RCC 7860 (cell line): ENCODE measurements around the gene CEP170B.

Experiments
- DNase-seq: peaks from one replicate; pipeline ENCODE4 v3.0.0-alpha.2; 2015; ENCODE audit warnings: low spot score
- FAIRE-seq: peaks from 2 replicates; lab custom pipeline; 2012; peaks lifted over from hg19 to GRCh38; lab: Jason Lieb, UNC

Gene CEP170B

DNA sequence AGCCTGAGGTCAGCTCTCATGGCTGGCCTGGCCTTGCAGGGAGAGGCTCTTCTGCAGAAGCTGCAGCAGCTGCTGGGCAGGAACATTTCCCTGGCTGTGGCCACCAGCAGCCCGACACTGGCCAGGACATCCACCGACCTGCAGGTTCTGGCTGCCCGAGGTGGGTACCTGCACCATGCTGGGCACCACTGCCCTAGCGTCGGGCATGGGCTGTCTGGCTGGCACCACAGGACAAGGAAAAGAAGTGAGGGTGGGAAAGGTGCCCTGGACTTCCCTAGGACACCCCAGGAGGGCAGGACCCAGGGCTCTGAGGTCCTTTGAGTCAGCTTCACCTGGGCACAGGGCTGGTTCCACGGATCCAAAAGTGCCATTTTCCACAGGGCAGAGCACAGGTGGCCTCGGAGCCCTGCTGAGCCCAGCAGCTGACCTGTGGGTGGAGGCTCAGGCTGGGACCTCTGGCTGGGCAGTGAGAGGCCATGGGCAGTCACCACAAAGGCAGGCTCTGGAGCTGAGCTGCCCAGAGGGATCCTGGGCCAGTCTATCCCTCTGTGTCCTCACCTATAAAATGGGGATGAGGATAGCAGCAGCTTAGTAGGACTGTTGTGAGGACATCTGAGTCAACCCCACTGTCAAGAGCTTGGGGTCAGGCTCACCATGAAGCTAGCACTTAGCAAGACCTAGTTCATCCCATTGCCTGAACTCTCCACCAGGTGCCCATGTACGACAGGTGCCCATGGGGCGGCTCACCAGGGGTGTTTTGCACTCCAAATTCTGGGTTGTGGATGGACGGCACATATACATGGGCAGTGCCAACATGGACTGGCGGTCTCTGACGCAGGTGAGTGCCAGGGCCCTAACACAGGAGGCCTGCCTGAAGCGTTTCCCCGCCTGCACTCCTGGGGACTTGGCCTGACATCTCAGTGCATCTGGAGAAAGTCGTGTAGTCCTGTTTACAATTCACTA lies 64.5 kb downstream of the CEP170B start:
- DNase-seq = no peak
- no peak for FAIRE-seq

GRCh38 chr14:104930526-104931303 lies 65.6 kb downstream of the CEP170B start:
- no peak for FAIRE-seq
- no peak for DNase-seq

- DNase-seq = no peak
- no peak for FAIRE-seq
These were observed 66.3 kb downstream of the CEP170B start for GRCh38 chr14:104931304-104931770.

DNA sequence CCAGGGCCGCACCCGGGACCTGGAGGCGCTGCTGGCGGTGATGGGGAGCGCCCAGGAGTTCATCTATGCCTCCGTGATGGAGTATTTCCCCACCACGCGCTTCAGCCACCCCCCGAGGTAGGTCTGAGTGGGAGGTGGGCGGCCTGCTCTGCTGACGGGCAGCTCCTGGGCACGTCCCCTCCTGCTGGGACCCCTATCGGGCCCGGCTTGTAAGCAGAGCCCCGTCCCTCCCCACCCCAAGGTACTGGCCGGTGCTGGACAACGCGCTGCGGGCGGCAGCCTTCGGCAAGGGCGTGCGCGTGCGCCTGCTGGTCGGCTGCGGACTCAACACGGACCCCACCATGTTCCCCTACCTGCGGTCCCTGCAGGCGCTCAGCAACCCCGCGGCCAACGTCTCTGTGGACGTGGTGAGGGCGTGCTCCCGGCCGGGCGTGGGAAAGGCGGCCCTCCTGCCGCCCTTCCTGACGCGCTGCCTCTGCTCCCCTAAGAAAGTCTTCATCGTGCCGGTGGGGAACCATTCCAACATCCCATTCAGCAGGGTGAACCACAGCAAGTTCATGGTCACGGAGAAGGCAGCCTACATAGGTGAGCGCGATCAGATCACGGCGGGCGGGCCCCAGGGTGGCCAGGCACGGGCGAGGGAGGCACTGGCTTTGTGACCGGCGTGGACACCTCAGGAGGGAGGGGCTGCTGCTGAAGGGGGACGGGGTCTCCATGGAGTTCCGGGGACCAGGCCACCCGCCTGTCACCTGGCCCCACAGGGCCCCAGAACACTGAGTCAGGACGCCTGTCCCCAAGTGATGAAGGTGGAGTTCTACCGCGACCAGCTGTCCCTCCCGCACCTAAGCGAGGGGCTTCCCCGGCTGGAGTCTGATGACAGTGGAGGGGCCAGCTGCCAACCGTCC lies 67.0 kb downstream of the CEP170B start:
- DNase-seq = no peak
- FAIRE-seq = no peak

GRCh38 chr14:104932676-104933631 lies 67.9 kb downstream of the CEP170B start:
- FAIRE-seq (no peak), DNase-seq (peak; percentile 47)

- DNase-seq (no peak), FAIRE-seq (no peak)
These were observed 69.0 kb downstream of the CEP170B start for GRCh38 chr14:104933746-104934733.

GRCh38 chr14:104935026-104935650 lies 70.1 kb downstream of the CEP170B start:
- DNase-seq (no peak), FAIRE-seq (no peak)

- FAIRE-seq (no peak), DNase-seq (no peak)
These were observed 70.9 kb downstream of the CEP170B start for GRCh38 chr14:104935955-104936354.

- FAIRE-seq (no peak), DNase-seq (no peak)
These were observed 71.5 kb downstream of the CEP170B start for GRCh38 chr14:104936361-104937155.

DNA sequence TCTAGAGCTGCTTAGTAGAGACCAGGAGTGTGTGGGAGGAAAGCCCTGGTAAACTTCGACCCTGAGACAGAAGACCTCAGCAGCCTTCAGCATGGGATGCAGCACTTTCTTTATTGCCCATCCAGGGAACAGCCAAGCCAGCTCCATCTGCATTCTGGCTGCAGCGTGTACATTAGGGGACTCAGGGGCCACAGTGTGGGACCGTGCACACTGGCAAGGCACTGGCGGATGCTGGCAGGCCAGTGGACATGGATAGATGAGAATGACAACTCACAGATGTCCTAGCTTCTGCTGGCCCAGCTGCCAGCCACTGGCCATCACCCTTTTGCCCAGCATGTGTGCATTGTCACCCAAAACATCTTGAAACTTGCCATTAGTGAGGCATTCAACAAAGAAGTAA lies 72.1 kb downstream of the CEP170B start:
- FAIRE-seq = no peak
- no peak for DNase-seq

DNA sequence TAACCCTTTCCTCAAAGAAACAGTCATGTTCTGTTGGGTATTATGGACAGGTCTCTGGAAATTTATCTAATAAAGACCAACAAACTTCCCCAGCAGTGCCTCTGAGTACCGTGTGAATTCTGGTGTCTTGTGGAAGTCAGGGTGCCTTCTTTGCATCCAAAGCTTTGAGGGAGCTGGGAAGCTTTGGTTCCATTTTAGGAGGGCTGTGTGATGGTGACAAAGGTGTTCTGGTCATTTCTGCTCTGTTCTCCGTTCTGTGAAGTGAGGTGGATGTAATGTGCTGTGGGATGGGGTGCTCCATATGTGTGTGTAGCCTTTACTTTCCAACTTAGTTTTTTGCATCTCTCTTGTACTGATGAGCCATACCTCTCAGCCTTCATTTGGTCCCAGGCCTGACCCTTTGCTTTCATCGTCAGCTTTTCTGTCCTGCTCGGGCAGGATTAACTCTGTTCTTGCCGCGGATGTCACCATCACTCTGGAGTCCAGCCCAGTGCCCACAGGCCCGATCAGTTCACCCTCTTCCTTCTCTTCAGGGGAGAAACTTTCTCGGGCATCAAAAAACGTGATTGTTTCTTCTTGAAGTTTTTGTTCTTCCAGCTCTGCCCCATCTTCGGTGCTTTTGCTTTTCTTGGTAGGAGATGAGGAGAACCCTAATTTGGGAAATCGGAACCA lies 72.8 kb downstream of the CEP170B start:
- FAIRE-seq = no peak
- no peak for DNase-seq

GRCh38 chr14:104938436-104938835 lies 73.4 kb downstream of the CEP170B start:
- FAIRE-seq (no peak), DNase-seq (no peak)

DNA sequence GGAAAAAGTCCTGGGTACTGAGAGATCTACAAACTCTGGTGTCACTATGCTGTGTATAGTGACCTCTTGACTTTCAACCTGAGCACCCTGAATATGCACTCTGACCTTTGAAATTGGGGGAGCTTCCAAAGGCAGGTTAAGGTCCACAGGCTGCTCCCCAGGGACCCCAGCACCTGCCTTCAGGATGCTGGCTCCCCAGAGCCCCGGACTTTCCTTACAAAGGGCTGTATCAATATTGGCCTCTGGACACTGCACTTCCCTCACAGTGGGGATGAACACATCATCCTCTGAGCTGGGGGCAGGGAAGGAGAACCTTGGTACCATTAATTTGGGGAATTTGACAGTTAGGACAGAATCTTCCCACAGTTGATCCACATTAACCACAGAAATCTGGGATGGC lies 73.9 kb downstream of the CEP170B start:
- no peak for DNase-seq
- no peak for FAIRE-seq

DNA sequence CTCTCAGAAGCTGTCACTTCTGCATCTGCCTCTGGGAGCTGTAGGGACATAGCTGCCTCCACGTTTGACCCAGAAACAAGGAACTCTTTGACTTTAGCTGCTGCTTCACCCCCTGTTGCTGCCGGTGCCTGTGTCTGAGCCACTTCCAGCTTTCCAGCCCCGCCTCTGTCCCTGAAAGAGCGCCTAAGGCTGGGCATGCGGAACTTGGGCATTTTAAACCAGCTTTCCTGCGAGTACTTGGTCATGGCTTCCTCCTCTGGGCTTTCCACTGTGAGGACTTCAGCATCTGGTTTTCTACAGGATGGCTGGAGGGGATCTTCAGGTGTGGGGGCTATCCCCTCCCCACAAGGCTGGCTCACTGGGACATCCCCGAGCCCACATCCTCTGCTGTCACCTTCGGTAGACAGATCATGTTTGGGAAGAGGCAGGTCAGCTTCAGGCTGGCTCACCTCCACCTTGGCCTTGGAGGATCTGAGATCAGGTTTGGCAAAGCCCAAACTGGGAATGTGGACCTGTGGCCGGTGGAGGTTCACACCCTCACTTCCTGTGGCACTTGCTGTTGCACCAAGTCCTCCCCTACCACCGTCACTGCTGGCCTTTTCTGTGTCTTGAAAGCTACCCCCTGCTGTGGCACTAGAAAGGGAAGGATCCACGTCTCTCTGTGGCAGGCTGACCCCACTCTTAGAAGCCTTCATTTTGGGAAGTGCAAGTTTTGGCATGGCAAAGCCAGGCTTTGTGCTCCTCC lies 74.8 kb downstream of the CEP170B start:
- no peak for FAIRE-seq
- no peak for DNase-seq

- DNase-seq (no peak), FAIRE-seq (no peak)
These were observed 75.6 kb downstream of the CEP170B start for GRCh38 chr14:104940526-104941150.
